Measurements from ENCODE around the gene CATSPERZ.
"Not testable (repeated sequence)": the region's sequence is repeated elsewhere in the genome, so short reads cannot be mapped to it uniquely, and the experiment has no call there.

Gene CATSPERZ

GRCh38 chr11:64321026-64321425 lies 20.9 kb downstream of the CATSPERZ start:
- DNase-seq (ENCODE audit: low read depth in 2 of 2) = no peak

DNA sequence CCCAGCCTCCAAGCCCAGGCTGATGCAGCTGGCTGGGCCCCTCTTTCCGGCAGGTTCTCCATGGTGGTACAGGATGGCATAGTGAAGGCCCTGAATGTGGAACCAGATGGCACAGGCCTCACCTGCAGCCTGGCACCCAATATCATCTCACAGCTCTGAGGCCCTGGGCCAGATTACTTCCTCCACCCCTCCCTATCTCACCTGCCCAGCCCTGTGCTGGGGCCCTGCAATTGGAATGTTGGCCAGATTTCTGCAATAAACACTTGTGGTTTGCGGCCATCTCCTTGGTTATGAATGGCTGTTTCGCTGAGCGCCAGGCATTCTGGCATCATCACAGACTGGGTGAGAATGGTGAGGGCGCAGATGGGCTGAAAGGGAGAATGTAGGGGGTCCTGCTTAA lies 21.4 kb downstream of the CATSPERZ start:
- no peak for DNase-seq (ENCODE audit: low read depth in 2 of 2)

GRCh38 chr11:64322925-64323260 lies 22.7 kb downstream of the CATSPERZ start:
- DNase-seq (ENCODE audit: low read depth in 2 of 2) = no peak

DNA sequence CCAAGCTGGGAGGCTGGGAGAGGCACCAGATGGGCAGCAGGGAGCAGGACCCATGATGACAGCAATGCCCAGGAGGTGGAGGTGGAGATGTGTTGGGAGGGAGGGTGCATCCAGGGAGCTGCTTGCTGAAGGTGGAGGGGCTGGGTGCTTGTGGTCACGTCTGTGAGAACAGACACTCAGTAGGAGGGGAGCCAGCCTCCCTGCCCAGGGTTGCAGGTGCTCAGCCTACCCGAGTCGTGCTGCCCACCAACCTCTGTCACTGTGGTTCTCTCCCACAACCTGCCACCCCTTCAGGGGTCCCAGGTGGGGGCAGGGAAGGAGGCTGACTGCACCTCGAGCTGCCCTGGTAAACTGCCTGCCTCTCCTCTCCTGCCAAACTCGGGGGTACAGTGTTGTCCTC lies 23.2 kb downstream of the CATSPERZ start:
- DNase-seq (ENCODE audit: low read depth in 2 of 2) = no peak

DNA sequence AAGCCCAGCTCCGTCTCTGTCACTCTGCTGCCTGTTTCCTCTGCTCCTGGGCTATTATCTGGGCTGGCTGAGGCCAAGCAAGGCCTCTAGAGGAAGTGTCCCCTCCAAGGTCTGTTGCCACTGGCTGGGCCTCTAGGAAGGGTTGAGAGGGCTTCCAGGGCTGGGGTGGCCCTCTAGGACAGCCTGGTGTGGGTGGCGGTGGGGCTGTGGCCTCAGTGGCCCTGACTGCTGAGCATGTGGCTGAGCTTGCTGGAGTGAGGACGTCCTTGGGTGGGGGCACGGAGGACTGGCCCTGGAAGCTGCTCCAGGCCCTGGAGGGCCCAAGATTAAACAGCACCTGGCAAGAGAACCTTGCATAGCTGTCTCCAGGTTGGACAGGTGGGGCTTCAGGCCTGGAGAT lies 23.8 kb downstream of the CATSPERZ start:
- not testable (repeated sequence) for DNase-seq (ENCODE audit: low read depth in 2 of 2)

DNA sequence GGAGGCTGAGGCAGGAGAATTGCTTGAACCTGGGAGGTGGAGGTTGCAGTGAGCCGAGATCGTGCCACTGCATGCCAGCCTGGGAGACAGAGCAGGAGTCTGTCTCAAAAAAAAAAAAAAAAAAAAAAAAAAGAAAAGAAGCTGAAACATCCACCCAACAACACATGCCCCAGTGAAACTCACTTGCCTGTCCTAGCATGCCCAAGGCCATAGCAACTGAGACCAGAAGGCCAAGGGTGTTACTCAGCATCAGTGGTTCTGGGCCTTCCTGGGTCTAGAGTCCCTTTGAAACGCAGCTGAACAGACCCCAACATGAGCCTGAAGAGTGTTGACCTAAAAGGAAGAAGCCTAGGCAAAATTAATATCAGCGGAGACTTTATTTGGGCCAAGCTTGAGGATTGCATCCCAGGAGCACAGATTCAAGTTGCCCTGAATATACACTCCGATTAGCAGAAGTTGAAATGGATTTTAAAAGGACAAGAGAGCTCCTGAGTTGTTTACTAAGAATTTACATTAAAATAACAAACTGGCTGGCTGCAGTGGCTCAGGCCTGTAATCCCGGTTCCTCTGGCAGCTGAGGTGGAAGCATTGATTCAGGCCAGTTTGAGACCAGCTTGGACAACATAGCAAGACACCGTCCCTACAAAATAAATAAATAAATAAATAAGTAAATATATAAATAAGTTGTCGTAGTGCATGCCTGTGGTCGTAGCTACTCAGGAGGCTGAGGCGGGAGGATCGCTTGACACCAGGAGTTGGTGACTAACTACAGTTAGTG lies 24.7 kb downstream of the CATSPERZ start:
- no peak for DNase-seq (ENCODE audit: low read depth in 2 of 2)

DNA sequence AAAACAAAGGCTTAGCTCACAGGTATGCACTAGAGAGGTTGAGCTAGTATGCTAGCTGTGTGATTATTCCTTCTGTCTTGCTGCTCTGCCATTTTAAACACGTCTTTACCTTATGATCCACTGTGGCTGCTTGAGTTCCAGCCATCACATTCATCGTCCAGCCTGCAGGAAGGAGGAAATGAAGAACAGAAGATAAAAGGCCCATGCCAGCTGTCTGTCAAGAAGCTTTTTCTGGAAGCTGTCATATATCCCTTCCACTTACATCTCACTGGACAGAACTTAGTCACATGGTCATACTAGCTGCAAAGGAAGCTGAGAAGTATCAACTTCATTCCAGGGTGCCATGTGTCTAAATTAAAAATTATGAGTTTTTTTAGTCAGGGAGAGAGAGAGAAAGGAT lies 27.2 kb downstream of the CATSPERZ start:
- no peak for DNase-seq (ENCODE audit: low read depth in 2 of 2)

GRCh38 chr11:64327993-64328392 lies 27.8 kb downstream of the CATSPERZ start:
- DNase-seq (ENCODE audit: low read depth in 2 of 2) = no peak

DNA sequence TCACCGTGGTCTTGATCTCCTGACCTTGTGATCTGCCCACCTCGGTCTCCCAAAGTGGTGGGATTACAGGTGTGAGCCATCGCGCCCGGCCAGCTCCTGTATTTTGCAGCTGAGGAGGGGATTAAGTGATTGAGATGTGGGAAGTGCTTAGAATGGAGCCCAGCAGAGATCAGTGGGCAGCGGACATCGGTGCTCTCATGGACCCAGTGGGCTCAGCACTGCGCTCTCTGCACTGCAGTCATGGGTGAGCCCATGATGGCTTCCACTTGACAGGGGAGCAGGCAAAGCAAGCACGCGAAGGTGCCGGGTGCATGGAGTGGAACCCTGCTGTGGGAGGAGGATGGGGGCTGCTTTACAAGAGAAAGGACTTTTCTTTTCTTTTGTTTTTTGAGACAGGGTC lies 30.7 kb downstream of the CATSPERZ start:
- DNase-seq (ENCODE audit: low read depth in 2 of 2) = no peak

DNA sequence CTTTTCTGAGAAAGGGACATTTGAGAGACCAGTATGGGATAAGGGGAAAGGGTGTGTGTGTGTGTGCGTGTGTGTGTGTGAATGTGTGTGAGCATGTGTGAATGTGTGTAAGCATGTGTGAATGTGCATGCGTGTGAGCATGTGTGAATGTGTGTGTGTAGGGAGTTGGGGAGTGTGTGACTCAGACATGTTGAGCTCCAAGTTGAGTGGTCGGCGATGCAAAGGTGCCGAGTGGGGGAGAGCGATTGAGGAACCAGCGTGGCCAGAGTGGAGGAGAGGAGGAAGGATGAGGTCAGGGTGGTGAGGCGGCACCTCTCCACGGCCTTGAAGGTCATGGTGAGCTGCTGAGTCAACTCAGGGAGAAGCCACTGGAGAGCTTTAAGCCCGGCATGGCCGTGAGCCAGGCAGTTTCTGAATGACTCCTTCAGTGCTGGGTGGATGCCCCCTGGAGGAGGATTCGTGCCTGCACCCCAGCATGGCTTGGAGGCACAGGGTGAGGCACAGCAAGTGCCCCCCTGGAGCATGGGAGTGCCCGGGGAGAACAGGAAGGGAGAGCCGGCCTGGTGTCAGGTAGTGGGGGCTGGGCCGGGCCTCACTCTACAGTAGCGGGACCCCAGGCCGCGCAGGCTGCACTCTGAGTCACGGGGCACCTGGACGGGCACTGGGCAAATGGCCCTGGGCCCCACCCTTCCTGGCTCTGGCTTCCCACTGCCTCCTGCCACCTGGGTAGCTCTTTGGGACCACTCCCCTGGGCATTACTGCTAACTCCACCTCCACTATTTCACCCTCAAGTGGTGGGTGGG lies 31.6 kb downstream of the CATSPERZ start:
- peak; percentile 71 to 77 for DNase-seq (ENCODE audit: low read depth in 2 of 2)

GRCh38 chr11:64333556-64333955 lies 33.4 kb downstream of the CATSPERZ start:
- no peak for DNase-seq (ENCODE audit: low read depth in 2 of 2)

DNA sequence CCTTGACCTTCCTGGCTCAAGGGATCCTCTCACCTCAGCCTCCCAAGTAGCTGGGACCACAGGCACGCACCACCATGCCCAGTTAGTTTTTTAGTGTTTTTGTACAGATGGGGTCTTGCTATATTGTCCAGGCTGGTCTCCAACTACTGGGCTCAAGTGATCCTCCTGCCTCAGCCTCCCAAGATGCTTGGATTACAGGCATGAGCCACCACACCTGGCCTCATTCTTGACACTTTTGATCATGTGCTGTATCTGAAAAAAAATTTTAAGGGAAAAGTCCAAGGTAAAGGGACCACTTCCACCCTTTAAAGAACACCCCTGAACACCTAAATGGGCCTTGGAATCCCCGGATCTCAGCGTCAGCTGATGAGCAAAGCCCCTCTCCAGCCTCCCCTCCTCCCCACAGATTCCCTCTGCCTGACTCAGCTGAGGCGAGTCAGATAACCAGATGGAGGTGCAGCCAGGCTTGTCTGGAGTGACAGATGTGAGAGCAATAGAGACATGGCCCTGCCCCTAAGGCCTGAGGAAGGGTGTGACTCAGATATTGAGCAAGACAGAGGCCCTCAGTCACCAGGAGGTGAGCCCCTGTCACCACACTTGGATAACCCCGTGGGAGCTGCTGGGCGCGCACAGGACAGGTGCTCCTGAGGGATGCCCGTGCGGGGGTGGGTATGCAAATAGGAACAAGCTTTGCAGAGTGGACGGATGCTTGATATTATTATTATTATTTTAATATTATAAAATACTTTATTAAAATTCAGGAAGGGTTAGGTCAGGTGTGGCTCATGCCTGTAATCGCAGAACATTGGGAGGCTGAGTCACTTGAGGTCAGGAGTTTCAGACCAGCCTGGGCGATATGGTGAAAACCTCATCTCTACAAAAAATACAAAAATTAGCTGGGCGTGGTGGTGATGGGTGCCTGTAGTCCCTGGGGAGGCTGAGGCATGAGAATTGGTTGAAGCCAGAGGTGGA lies 34.9 kb downstream of the CATSPERZ start:
- peak; percentile 56 to 64 for DNase-seq (ENCODE audit: low read depth in 2 of 2)

GRCh38 chr11:64337538-64338249 lies 37.5 kb downstream of the CATSPERZ start:
- no peak for DNase-seq (ENCODE audit: low read depth in 2 of 2)

GRCh38 chr11:64338716-64339115 lies 38.6 kb downstream of the CATSPERZ start:
- DNase-seq (ENCODE audit: low read depth in 2 of 2) = no peak

- DNase-seq (ENCODE audit: low read depth in 2 of 2) = no peak
Observed at GRCh38 chr11:64339286-64339685, 39.1 kb downstream of the CATSPERZ start.

DNA sequence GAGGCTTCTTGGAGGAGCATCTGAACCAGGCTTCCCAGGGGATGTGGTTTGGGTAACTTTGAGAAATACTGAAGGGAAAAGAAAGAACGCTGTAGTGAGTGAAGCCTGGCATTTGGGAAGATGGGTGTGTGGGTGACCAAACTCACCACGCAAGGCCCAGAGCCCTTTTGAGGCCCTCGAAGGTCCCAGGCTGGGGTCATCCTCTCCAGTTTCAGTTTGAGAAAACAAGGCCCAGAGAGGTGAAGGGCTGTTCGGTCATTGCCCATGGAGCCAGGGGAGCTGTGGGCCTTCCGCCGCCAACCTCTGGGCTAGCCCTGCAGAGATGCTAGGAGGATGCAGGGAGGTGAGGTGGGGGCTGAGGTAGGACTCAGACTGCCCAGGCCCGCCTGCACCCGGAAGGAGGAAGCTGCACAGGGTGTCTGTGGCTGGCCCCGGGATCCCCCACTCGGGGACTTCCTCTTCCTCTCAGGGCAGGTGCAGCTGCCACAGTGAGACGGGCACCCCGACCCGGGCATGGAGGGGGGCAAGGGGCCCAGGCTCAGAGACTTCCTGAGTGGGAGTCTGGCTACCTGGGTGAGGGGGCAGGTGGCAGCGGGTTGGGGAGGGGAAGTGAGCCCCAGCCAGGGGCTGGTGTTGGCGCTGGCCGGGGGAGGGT lies 39.7 kb downstream of the CATSPERZ start, which contains the start of gene CCDC88B:
Gene CCDC88B (plus strand): TSS at position 451 of the 655 bp plus-strand sequence. CDS start 63 bp downstream, at position 514.
- peak; percentile 70 to 78 for DNase-seq (ENCODE audit: low read depth in 2 of 2)

GRCh38 chr11:64340671-64341335 lies 40.6 kb downstream of the CATSPERZ start:
- peak in 1 of 2 donors; percentile 80 for DNase-seq (ENCODE audit: low read depth in 2 of 2)

- no peak for DNase-seq (ENCODE audit: low read depth in 2 of 2)
Observed at GRCh38 chr11:64341429-64341828, 41.3 kb downstream of the CATSPERZ start.

- peak; percentile 86 to 92 for DNase-seq (ENCODE audit: low read depth in 2 of 2)
Observed at GRCh38 chr11:64341851-64342791, 42.0 kb downstream of the CATSPERZ start.
